HG02840 (cell line): ENCODE measurements around the gene PTPRB.
"Not testable (repeated sequence)": the region's sequence is repeated elsewhere in the genome, so short reads cannot be mapped to it uniquely, and the experiment has no call there.

Experiments
- ATAC-seq: cut with Tn5 transposase; IDR thresholded peaks from one replicate; pipeline ENCODE4 v1.9.1; 2021; ENCODE audit warnings: mild to moderate bottlenecking, moderate library complexity, moderate number of reproducible peaks; ENCODE audit not compliant: unreplicated experiment, low FRiP score

Gene PTPRB

DNA sequence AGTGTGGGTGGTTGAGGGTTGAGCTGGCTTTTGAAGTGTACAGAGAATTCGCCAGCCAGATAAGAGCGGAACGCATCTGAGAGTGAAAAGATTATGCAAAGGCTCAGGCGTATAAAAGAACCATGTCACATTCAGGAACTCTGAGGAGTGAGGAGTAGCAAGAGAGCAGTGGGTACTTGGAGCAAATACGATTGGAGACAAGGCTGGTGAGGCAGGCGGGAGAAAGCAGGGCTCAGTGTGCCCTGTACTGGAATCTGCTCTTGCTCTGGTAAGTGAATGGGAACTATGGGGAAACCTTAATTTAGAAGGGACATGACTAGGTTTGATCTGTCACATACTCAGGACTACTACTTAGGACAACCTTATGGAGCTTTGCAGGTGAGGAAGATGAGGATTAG is 87.0 kb downstream of the PTPRB start:
- no peak for ATAC-seq

DNA sequence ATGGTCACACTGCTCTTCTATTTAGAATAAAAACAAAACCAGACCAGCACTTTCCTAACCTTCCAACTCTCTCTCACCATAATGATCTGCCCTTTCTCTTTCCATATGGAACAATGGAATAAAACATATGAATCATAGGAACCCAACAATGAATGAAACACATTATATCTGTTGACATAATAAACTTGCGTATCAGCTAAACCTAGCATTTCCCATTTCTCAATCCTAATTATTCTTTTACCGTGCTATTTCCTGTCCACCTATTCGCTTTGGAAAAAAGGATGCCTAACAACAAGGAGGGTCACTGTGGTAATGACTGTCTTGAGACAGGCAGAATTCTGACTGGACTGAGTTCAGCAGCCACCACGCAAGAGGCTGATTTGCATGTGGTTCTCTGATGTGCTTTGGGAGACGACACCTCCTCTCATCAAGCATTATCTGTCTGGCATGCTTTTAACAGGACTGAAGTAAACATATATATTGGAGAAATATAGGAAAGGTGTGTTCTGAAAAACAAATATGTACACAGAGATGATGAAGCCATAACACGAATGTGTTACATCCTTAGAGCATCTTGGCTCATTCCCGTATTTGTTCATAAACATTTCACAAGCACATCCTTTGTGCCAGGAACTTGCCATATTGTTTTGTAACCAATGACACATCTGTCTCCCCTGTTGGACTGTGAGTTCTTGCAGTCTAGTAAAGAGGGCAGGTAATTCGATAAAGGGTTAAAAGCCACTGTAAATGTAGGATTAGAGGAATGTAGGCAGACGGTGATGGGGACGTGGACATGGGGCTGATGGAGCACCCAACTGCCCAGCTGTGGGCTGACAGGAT is 87.7 kb downstream of the PTPRB start:
- no peak for ATAC-seq

GRCh38 chr12:70543444-70543843 is 93.8 kb downstream of the PTPRB start:
- no peak for ATAC-seq

DNA sequence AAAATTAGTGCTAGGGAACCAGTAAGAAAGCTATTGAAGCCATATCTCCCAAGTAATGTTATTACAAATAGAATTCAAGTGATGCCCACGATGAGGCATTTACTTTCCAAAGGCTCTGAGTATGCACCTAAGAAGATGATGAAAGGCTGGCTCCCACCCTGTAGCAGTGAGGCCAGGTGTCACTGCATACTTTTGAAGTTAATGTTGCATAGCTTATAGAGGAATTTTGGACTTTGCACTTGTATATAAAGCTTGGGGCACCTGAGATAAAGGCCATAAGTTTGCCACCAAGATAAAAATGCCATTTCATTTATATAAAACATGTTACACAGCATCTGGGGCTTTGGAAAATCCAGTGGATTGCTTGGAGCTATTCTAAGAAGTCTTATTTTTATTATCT is 96.2 kb downstream of the PTPRB start:
- ATAC-seq: no peak

DNA sequence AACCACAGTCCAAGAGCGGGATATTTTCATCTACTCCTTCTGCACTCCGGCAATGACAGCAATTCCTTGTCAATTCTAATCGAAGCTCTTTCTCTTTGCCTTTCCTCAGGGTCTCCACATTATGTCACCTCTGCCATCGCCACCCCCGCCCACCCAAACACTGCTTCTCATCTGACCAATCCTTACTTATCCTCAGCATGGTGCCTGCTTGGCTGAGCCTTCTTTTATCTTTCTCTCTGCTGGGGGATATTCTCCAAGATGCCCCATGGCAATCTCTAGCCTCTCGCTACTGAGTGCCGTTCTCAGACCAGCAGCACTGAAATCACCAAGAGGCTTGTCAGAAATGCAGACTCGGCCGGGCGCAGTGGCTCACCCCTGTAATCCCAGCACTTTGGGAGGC is 100.6 kb downstream of the PTPRB start:
- ATAC-seq: no peak

- no peak for ATAC-seq
These were observed 101.3 kb downstream of the PTPRB start for GRCh38 chr12:70535896-70536374.

GRCh38 chr12:70534466-70534865 is 102.8 kb downstream of the PTPRB start:
- ATAC-seq: no peak

- ATAC-seq: no peak
These were observed 107.6 kb downstream of the PTPRB start for GRCh38 chr12:70529647-70530046.

DNA sequence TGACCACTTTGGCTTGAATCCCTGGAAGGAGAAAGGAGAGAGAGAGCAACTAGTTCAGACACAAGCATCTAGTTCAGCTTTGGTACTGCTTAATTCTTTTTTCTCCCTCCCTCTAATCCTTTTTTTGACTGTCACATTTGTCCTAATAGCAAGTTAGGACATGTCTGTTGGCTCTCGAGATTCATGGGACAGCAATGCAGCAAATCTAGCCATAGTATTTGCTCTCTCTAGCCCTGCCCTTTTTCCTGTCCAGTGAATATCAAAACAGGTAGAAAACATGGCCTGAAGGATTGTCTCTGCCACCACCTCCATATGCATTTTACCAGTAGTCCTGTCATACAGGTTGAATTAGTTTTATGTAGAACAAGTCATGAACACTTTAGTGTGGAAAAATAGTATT is 116.4 kb downstream of the PTPRB start:
- ATAC-seq: no peak

GRCh38 chr12:70513426-70513825 is 123.8 kb downstream of the PTPRB start:
- no peak for ATAC-seq

GRCh38 chr12:70508178-70508577 is 129.1 kb downstream of the PTPRB start:
- ATAC-seq: no peak

- ATAC-seq: no peak
These were observed 129.8 kb downstream of the PTPRB start for GRCh38 chr12:70507442-70507841.

DNA sequence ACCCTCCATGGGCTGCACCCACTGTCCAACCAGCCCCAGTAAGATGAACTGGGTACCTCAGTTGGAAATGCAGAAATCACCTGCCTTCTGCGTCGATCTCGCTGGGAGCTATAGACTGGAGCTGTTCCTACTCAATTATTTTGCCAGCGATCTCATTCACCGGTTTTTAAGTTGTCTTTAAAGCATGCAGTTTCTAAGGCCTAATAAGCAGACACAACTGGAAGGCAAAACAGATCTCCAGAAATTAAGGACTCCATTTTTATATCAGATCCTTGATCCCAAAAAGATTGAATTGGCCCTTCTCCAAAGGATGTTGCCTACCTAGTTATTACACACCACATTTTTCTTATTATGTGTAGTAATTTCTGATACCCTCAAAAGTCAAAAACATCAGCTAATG is 139.7 kb downstream of the PTPRB start:
- no peak for ATAC-seq

DNA sequence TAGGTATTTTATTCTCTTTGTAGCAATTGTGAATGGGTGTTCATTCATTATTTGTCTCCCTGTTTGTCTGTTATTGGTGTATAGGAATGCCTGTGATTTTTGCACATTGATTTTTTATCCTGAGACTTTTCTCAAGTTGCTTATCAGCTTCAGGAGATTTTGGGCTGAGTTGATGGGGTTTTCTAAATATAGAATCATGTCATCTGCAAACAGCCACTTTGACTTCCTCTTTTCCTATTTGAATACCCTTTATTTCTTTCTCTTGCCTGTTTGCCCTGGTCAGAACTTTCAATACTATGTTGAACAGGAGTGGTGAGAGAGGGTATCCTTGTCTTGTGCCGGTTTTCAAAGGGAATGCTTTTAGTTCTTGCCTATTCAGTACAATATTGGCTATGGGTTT is 144.3 kb downstream of the PTPRB start:
- ATAC-seq: not testable (repeated sequence)

DNA sequence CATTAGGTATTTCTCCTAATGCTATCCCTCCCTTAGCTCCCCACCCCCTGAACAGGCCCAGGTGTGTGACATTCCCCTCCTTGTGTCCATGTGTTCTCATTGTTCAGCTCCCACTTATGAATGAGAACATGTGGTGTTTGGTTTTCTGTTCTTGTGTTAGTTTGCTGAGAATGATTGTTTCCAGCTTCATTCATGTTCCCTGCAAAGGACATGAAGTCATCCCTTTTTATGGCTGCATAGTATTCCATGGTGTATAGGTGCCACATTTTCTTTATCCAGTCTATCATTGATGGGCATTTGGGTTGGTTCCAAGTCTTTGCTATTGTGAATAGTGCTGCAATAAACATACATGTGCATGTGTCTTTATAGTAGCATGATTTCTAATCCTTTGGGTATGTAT is 146.3 kb downstream of the PTPRB start:
- ATAC-seq: not testable (repeated sequence)

DNA sequence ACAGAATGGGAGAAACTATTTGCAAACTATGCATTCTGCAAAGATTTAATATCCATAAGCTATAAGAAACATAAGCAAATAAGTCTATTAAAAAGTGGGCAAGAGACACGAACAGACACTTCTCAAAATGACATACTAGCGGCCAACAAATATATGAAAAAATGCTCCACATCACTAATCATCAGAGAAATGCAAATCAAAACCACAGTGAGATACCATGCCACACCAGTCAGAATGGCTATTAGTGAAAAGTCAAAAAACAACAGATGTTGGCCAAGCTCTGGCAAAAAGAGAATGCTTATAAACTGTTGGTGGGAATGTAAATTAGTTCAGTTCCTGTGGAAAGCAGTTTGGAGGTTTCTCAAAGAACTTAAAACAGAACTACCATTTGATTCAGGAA is 149.8 kb downstream of the PTPRB start:
- ATAC-seq: no peak

GRCh38 chr12:70486588-70486987 is 150.6 kb downstream of the PTPRB start:
- no peak for ATAC-seq

GRCh38 chr12:70485704-70486103 is 151.5 kb downstream of the PTPRB start:
- ATAC-seq: no peak

DNA sequence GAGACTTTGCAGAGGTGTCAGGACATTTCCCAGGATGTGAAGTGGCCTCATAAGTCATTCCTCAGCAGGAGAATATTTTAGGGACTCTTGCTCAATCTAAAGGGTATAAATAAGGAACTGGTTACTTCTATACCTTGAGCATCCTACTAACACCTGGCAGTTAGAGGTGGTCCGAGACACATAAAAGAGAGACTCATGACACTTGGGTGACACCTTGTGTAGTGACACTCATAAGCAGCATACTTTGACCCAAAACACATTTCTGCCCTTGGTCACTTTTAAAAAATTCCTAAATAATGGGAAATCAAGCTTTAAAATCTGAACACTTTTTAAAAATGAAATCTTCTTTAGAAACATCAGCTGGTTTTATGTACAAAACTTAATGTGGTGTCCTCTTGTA is 152.8 kb downstream of the PTPRB start:
- no peak for ATAC-seq

DNA sequence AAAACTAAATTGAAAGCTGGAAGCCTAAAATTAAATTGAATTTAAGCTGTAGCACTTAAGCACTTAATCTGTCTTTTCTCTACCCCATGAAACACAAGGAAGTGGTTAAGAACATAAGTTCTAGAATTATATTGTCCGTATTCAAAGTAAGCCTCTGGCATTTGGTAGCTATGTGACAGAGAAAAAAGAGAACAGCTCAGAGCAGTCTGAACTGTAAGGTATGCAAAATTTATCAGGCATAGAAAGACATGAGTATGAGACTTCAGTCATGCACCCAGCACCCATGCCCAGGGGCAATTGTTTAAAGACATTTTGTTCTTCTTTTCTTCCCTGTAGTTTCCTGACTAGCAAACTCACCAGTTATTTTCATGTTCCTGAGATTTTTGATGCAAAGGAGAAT is 154.5 kb downstream of the PTPRB start:
- no peak for ATAC-seq

GRCh38 chr12:70469221-70469820 is 167.9 kb downstream of the PTPRB start:
- ATAC-seq: no peak

- no peak for ATAC-seq
These were observed 168.5 kb downstream of the PTPRB start for GRCh38 chr12:70468741-70469140.
